ENCODE measurements around the gene RAB40C. TPM values are rescaled to one million over a fixed set of nuclear protein-coding genes. Genes with fewer than 3 reads are reported as not detected.
A peak's percentile ranks its signal among the peaks of the same experiment; 100 is the strongest.

Gene RAB40C
- total RNA-seq, 1 donor from 2014 or later = 5.7 TPM

DNA sequence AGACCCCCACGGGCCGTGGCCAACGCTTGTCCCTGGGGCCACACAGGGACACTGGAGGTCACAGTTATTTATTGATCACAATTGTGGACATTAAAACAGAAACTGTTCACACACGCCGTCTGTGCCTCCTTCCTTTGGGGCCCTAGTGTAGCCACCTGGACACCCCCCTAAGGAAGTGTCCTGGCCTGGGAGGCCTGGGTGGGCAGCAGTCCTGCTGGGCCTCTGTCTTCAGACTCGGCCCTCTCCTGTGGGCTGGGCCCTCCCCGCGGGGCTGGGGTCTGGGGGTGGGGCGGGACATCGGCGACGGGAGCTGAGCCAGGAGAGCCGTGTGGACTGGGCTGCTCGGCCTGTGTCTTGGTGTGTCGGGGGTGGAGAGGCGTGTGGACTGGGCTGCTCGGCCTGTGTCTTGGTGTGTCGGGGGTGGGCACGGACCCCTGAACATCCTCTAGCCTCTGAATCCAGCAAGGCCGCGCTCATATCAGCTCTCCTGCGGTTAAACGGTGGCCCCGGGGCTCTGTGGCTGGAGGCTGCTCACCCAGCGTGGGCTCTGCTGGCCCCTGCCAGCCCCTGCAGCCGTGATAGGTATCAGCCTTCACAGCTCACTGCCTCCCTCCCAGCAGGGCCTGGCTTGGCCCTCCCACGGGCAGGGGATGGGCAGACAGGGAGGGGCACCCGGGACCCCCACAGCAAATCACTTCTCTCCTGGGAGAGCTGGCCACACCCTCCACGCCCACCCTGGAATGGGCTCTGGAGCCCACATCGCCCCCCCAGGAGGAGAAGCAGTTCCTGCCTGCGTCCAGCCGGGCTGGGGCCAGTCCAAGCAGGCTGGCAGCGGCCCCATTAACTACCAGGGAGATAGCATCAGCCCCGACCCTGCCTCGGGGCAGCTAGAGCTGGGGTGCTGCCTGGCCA, 24.2 kb upstream of the RAB40C start:
- H3K27ac ChIP-seq (ENCODE audit: low read depth, low read length) = no peak overlapping the region

DNA sequence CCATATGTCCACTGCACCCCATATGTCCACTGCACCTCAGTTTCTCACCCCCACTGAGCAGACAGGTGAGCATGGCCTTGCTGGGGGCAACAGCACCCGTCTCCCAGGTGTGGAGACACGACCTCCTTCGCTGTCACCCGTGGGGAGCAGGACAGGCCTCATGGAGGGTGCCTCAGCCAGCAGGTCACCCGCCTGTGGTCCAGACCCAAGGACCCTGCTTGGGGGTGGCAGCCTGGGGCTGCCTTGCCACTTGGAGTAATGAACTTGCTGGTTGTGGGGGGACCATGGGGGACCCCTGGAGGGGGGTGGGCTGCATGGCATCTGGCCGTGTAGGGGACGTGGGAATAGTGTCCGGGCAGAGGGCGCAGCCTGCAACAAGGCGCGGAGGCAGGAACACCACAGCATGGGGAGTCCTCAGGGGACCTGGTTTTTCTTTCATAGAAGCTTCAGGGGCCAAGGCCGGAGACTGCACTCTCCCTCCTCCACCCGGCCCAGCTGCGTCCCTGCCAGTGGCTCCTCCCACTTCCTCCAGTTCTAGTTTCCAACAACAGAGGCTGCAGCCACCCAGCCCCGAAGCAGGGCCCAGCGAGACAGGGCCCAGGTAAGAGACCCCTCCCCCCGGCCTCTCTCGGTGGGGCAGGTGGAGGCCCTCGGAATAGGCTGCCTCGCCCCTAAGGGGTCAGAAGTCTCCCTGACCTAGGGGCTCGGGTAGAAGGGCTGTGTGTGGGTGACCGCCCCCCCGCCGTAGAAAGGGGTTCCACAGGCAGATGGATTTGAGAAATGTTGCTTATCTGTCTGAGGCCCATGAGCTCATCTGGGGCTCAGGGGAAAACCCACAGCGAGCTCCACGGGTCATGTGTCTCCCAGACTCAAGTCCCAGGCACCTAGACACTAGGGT, 23.1 kb upstream of the RAB40C start, which contains the start of gene NHLRC4:
NHLRC4 (plus strand) TSS at position 531 of the 898 bp plus-strand sequence. CDS start 1,043 bp downstream, outside the sequence.
- Histone ChIP-seq H3K4me3 (ENCODE audit: low read length in 3 of 3) (peak within 1 kb of the TSS in 2 of 3 donors; percentile 27 to 51), H3K36me3 (ENCODE audit: control insufficient read depth in 3 of 3, insufficient read depth in 3 of 3, low read length in 3 of 3) (no peaks in the 10 kb centered on the region), H3K9me3 (ENCODE audit: control insufficient read depth in 3 of 3, low read length in 3 of 3) (no peaks in the 10 kb centered on the region), H3K27ac (ENCODE audit: low read depth, low read length) (no peak within 1 kb of the TSS), H3K27me3 (ENCODE audit: control insufficient read depth in 3 of 3, insufficient read depth in 3 of 3, low read length in 3 of 3) (peaks cover 11% of the 10 kb centered on the region in 3 donors), H3K4me1 (ENCODE audit: control insufficient read depth in 3 of 3, insufficient read depth in 3 of 3, low read length in 3 of 3) (peaks cover 25 to 38% (median 35%) of the 10 kb centered on the region in 3 donors), H3K9ac (ENCODE audit: low read depth in 1 of 3, low read length in 3 of 3) (peak within 1 kb of the TSS in 2 of 3 donors; percentile 20 to 50)

More for the DNA sequence above, 24.2 kb upstream of the RAB40C start:
- no peaks in the 10 kb centered on the region for H3K36me3 ChIP-seq (ENCODE audit: control insufficient read depth in 3 of 3, insufficient read depth in 3 of 3, low read length in 3 of 3)
- no peak overlapping the region for H3K9ac ChIP-seq (ENCODE audit: low read depth in 1 of 3, low read length in 3 of 3)
- no peak overlapping the region for H3K4me3 ChIP-seq (ENCODE audit: low read length in 3 of 3)
- no peaks in the 10 kb centered on the region for H3K9me3 ChIP-seq (ENCODE audit: control insufficient read depth in 3 of 3, low read length in 3 of 3)
- peaks cover 20 to 22% (median 21%) of the 10 kb centered on the region in 3 donors for H3K27me3 ChIP-seq (ENCODE audit: control insufficient read depth in 3 of 3, insufficient read depth in 3 of 3, low read length in 3 of 3)
- H3K4me1 ChIP-seq (ENCODE audit: control insufficient read depth in 3 of 3, insufficient read depth in 3 of 3, low read length in 3 of 3) = peaks cover 22 to 28% (median 25%) of the 10 kb centered on the region in 3 donors

GRCh38 chr16:567373-568256, 22.3 kb upstream of the RAB40C start:
- Histone ChIP-seq H3K27me3 (ENCODE audit: control insufficient read depth in 3 of 3, insufficient read depth in 3 of 3, low read length in 3 of 3) (peaks cover 2% of the 10 kb centered on the region in 3 donors), H3K9me3 (ENCODE audit: control insufficient read depth in 3 of 3, low read length in 3 of 3) (no peaks in the 10 kb centered on the region), H3K4me3 (ENCODE audit: low read length in 3 of 3) (peak overlapping the region in 2 of 3 donors; percentile 27 to 51), H3K4me1 (ENCODE audit: control insufficient read depth in 3 of 3, insufficient read depth in 3 of 3, low read length in 3 of 3) (peaks cover 25 to 38% (median 35%) of the 10 kb centered on the region in 3 donors), H3K27ac (ENCODE audit: low read depth, low read length) (no peak overlapping the region), H3K36me3 (ENCODE audit: control insufficient read depth in 3 of 3, insufficient read depth in 3 of 3, low read length in 3 of 3) (no peaks in the 10 kb centered on the region), H3K9ac (ENCODE audit: low read depth in 1 of 3, low read length in 3 of 3) (peak overlapping the region in 1 of 3 donors; percentile 20)

DNA sequence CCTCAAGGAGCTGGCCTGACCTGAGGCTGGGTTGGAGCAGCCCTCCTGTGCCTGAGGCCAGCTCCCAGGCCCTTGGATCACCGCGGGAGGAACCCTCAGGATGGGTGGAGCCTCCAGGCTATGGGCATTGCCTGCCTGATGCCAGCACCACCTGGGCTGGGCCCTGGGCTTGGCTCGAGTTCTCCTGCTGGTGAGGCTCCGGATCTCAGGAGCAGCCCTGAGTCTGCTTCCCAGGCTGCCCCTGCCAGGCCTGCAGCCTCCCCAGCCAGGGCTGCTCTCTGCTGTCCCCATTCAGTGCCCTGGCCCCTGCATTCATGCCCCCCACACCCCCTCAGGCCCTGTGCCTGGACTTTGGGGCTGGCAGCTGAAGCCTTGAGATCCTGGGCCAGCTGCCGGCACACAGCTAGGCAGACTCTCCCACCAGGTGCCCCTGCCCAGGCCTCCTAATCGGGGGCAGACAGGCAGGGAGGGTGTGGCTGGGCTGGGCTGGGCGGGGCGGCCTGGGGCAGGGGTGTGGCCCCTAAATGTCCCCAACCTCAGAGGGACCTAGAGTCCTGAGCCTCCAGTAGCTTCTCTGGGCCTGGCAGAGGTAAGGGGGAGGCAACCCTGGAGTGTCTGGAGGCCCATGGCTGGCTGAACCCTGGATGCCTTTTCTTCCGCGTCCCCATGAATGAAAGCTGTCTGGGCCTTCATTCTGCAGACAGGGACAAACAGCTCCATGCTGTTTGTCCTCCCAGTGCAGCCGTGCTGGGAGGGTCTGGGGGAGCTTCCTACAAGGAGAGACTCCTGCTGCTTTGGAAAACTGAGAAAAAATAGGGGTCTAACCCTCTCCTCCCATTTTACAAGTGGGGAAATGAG, 21.2 kb upstream of the RAB40C start:
- H3K27ac ChIP-seq (ENCODE audit: low read depth, low read length) = peak overlapping the region; percentile 56
- no peaks in the 10 kb centered on the region for H3K36me3 ChIP-seq (ENCODE audit: control insufficient read depth in 3 of 3, insufficient read depth in 3 of 3, low read length in 3 of 3)
- no peaks in the 10 kb centered on the region for H3K27me3 ChIP-seq (ENCODE audit: control insufficient read depth in 3 of 3, insufficient read depth in 3 of 3, low read length in 3 of 3)
- peak overlapping the region; percentile 79 to 86 (median 82) for H3K9ac ChIP-seq (ENCODE audit: low read depth in 1 of 3, low read length in 3 of 3)
- H3K4me3 ChIP-seq (ENCODE audit: low read length in 3 of 3) = peak overlapping the region in 2 of 3 donors; percentile 72 to 78
- peaks cover 25 to 38% (median 35%) of the 10 kb centered on the region in 3 donors for H3K4me1 ChIP-seq (ENCODE audit: control insufficient read depth in 3 of 3, insufficient read depth in 3 of 3, low read length in 3 of 3)
- no peaks in the 10 kb centered on the region for H3K9me3 ChIP-seq (ENCODE audit: control insufficient read depth in 3 of 3, low read length in 3 of 3)

GRCh38 chr16:569445-570254, 20.2 kb upstream of the RAB40C start, which contains the start of gene PIGQ:
PIGQ (plus strand) TSS chr16:569968; CDS start chr16:574075, 4,107 bp downstream.
- peak within 1 kb of the TSS; percentile 78 to 87 (median 79) for H3K4me3 ChIP-seq (ENCODE audit: low read length in 3 of 3)
- H3K4me1 ChIP-seq (ENCODE audit: control insufficient read depth in 3 of 3, insufficient read depth in 3 of 3, low read length in 3 of 3) = peaks cover 25 to 38% (median 35%) of the 10 kb centered on the region in 3 donors

DNA sequence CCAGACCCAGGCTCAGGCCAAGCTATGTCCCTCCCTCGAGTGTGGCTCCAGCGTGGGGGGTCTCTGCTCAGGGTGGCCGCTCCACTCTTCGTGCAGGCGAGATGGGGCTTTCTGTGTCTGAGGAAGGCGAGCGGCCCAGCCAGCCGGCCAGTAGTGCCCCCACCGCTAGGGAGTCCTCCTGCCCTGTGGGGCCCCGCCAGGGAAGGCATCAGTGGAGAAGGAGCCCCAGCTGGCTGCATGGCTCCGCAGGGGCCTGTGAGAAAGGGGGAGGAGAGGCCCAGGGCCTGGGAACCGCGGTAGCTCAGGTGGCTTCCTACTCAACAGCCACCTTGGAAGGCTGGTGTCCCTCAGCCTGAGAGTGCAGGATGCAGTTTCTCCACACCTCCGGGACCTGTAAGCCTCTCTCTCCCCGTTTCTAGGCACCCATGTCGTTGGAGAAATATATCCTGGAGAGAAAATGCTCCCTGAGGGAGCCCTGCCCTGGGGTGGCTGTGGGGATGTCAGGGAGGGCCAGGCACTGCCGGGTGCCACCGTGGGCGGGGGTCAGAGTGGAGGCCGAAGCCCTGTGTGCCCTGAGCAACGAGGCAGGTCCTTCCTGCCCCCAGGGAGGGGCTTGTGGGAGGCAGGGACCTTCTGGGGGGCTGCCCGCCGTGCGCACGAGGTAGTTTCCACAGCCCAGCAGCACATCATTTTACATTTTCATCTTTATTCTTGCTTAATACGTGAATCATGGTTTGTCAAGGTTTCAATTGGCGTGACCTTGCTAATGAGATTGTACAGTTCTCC, 16.8 kb upstream of the RAB40C start:
- Histone ChIP-seq H3K27me3 (ENCODE audit: control insufficient read depth in 3 of 3, insufficient read depth in 3 of 3, low read length in 3 of 3) (no peaks in the 10 kb centered on the region), H3K4me3 (ENCODE audit: low read length in 3 of 3) (no peak overlapping the region), H3K36me3 (ENCODE audit: control insufficient read depth in 3 of 3, insufficient read depth in 3 of 3, low read length in 3 of 3) (peaks cover 2 to 6% (median 5%) of the 10 kb centered on the region in 3 donors), H3K27ac (ENCODE audit: low read depth, low read length) (no peak overlapping the region), H3K9ac (ENCODE audit: low read depth in 1 of 3, low read length in 3 of 3) (no peak overlapping the region), H3K9me3 (ENCODE audit: control insufficient read depth in 3 of 3, low read length in 3 of 3) (no peaks in the 10 kb centered on the region), H3K4me1 (ENCODE audit: control insufficient read depth in 3 of 3, insufficient read depth in 3 of 3, low read length in 3 of 3) (peaks cover 12 to 20% (median 18%) of the 10 kb centered on the region in 3 donors)

More at GRCh38 chr16:569445-570254, 20.2 kb upstream of the RAB40C start, which contains the start of gene PIGQ:
- H3K27me3 ChIP-seq (ENCODE audit: control insufficient read depth in 3 of 3, insufficient read depth in 3 of 3, low read length in 3 of 3) = no peaks in the 10 kb centered on the region
- peaks cover 1 to 2% (median 1%) of the 10 kb centered on the region in 3 donors for H3K36me3 ChIP-seq (ENCODE audit: control insufficient read depth in 3 of 3, insufficient read depth in 3 of 3, low read length in 3 of 3)
- H3K9ac ChIP-seq (ENCODE audit: low read depth in 1 of 3, low read length in 3 of 3) = peak within 1 kb of the TSS; percentile 82 to 86 (median 83)
- H3K27ac ChIP-seq (ENCODE audit: low read depth, low read length) = peak within 1 kb of the TSS; percentile 56
- no peaks in the 10 kb centered on the region for H3K9me3 ChIP-seq (ENCODE audit: control insufficient read depth in 3 of 3, low read length in 3 of 3)

DNA sequence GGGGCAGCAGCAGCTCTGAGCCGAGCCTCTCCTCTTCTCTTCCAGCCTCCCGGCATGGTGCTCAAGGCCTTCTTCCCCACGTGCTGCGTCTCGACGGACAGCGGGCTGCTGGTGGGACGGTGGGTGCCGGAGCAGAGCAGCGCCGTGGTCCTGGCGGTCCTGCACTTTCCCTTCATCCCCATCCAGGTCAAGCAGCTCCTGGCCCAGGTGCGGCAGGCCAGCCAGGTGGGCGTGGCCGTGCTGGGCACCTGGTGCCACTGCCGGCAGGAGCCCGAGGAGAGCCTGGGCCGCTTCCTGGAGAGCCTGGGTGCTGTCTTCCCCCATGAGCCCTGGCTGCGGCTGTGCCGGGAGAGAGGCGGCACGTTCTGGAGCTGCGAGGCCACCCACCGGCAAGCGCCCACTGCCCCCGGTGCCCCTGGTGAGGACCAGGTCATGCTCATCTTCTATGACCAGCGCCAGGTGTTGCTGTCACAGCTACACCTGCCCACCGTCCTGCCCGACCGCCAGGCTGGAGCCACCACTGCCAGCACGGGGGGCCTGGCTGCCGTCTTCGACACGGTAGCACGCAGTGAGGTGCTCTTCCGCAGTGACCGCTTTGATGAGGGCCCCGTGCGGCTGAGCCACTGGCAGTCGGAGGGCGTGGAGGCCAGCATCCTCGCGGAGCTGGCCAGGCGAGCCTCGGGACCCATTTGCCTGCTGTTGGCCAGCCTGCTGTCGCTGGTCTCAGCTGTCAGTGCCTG, 15.7 kb upstream of the RAB40C start:
- H3K36me3 ChIP-seq (ENCODE audit: control insufficient read depth in 3 of 3, insufficient read depth in 3 of 3, low read length in 3 of 3) = peaks cover 2 to 6% (median 5%) of the 10 kb centered on the region in 3 donors
- H3K27ac ChIP-seq (ENCODE audit: low read depth, low read length) = no peak overlapping the region
- peaks cover 8 to 14% (median 13%) of the 10 kb centered on the region in 3 donors for H3K4me1 ChIP-seq (ENCODE audit: control insufficient read depth in 3 of 3, insufficient read depth in 3 of 3, low read length in 3 of 3)
- no peak overlapping the region for H3K9ac ChIP-seq (ENCODE audit: low read depth in 1 of 3, low read length in 3 of 3)
- H3K9me3 ChIP-seq (ENCODE audit: control insufficient read depth in 3 of 3, low read length in 3 of 3) = no peaks in the 10 kb centered on the region
- H3K4me3 ChIP-seq (ENCODE audit: low read length in 3 of 3) = no peak overlapping the region
- H3K27me3 ChIP-seq (ENCODE audit: control insufficient read depth in 3 of 3, insufficient read depth in 3 of 3, low read length in 3 of 3) = no peaks in the 10 kb centered on the region
